ENCODE data around the gene AHSG. TPM values are rescaled to one million over a fixed set of nuclear protein-coding genes. Genes with fewer than 3 reads are reported as not detected.

AHSG gene
- total RNA-seq, 1 experiment from 2014 or later: not detected

Other genes with a start within 250 kb of the AHSG start
- 0.66 TPM in 1 of 2 replicates, not detected in the other for gene CRYGS, start 68.7 kb upstream of the AHSG start, total RNA-seq (2014; rRNA removed; shearing (Covaris generic); ENCODE audit: low replicate concordance)
- 21.5 and 24.1 TPM in 2 replicates for gene TBCCD1, start 45.7 kb upstream of the AHSG start, total RNA-seq (2014; rRNA removed; shearing (Covaris generic); ENCODE audit: low replicate concordance)
- gene DNAJB11, start 42.3 kb upstream of the AHSG start, total RNA-seq (2014; rRNA removed; shearing (Covaris generic); ENCODE audit: low replicate concordance): 63.1 and 86.8 TPM in 2 replicates
- not detected in 2 replicates for gene FETUB, start 27.3 kb downstream of the AHSG start, total RNA-seq (2014; rRNA removed; shearing (Covaris generic); ENCODE audit: low replicate concordance)
- gene HRG, start 53.0 kb downstream of the AHSG start, total RNA-seq (2014; rRNA removed; shearing (Covaris generic); ENCODE audit: low replicate concordance): not detected in 2 replicates
- gene KNG1, start 104.3 kb downstream of the AHSG start, total RNA-seq (2014; rRNA removed; shearing (Covaris generic); ENCODE audit: low replicate concordance): not detected in 2 replicates
- 340 and 530 TPM in 2 replicates for gene EIF4A2, start 170.5 kb downstream of the AHSG start, total RNA-seq (2014; rRNA removed; shearing (Covaris generic); ENCODE audit: low replicate concordance)
- 51.6 and 65.3 TPM in 2 replicates for gene RFC4, start 193.4 kb downstream of the AHSG start, total RNA-seq (2014; rRNA removed; shearing (Covaris generic); ENCODE audit: low replicate concordance)
- not detected in 2 replicates for gene ADIPOQ, start 229.7 kb downstream of the AHSG start, total RNA-seq (2014; rRNA removed; shearing (Covaris generic); ENCODE audit: low replicate concordance)

Measured in MG63 (cell line).